Epithelial cell of umbilical artery (primary cell): ENCODE data around the gene IL1B. TPM values are rescaled to one million over a fixed set of nuclear protein-coding genes. Genes with fewer than 3 reads are reported as not detected.

Experiments
- total RNA-seq: library from RNA; depleted of rRNA; stranded (reverse); fragments of >200 nt; gene quantifications from 2 replicates; pipeline ENCODE4 v1.2.3, GENCODE V29; 2014

The IL1B gene
- 0.61 and 0.65 TPM in 2 replicates for total RNA-seq

GRCh38 chr2:112836695-112837117 lies at the start of gene IL1B:
IL1B (minus strand) TSS chr2:112836779; CDS start chr2:112836229, 550 bp downstream.

GRCh38 chr2:112784199-112785189 lies 52.1 kb downstream of the IL1B start, which contains the start of gene IL1A:
IL1A (minus strand) TSS chr2:112784493; CDS start chr2:112783770, 723 bp downstream.

Other genes starting within 250 kb of the IL1B start
- 81.5 and 101 TPM in 2 replicates for gene SLC20A1, start 190.8 kb downstream of the IL1B start, total RNA-seq
- not detected in 2 replicates for gene NT5DC4, start 115.8 kb downstream of the IL1B start, total RNA-seq
- 4.2 and 6.7 TPM in 2 replicates for gene CKAP2L, start 72.2 kb downstream of the IL1B start, total RNA-seq
- gene IL1A, start 52.3 kb downstream of the IL1B start, total RNA-seq: 0.97 and 2.9 TPM in 2 replicates
- not detected in 2 replicates for gene IL37, start 74.4 kb upstream of the IL1B start, total RNA-seq
- gene IL36G, start 141.2 kb upstream of the IL1B start, total RNA-seq: not detected in 2 replicates
- gene IL36A, start 168.7 kb upstream of the IL1B start, total RNA-seq: not detected in 2 replicates
- gene IL36B, start 216.1 kb upstream of the IL1B start, total RNA-seq: not detected in 2 replicates
- gene IL36RN, start 222.4 kb upstream of the IL1B start, total RNA-seq: not detected in 2 replicates
- not detected in 2 replicates for gene IL1F10, start 231.2 kb upstream of the IL1B start, total RNA-seq